Natural killer cell treated with Interleukin-12 subunit alpha and Interleukin-12 subunit beta and Interleukin-15 and Interleukin-18, amount 100 ng/mL, for 72 hours (primary cell): ENCODE measurements around the gene RSPH3. TPM values are rescaled to one million over a fixed set of nuclear protein-coding genes. Genes with fewer than 3 reads are reported as not detected.

Experiments used
- ATAC-seq, 2 donors: fragments of 150-1000 bp; cut with Tn5 transposase in 1 of 2; sonication (Bioruptor Pico), chemical (Tn5 transposase) in 1 of 2; 2 replicates each; pipeline ENCODE4 v1.10.0; 2021
- DNase-seq: peaks from one replicate; pipeline ENCODE4 v3.0.0; 2022; ENCODE audit warnings: low spot score
- H3K27ac Mint-ChIP-seq, 2 donors: 1 replicate in 1 of 2; 2 replicates in 1 of 2; pipeline ENCODE4 v1.8.0; 2022; ENCODE audit warnings: mixed read lengths in 2 of 2, mild to moderate bottlenecking in 1 of 2, moderate library complexity in 1 of 2
- H3K27me3 Mint-ChIP-seq, 2 donors: 1 replicate in 1 of 2; 2 replicates in 1 of 2; pipeline ENCODE4 v1.8.0; 2022; ENCODE audit warnings: mixed read lengths in 2 of 2
- H3K36me3 Mint-ChIP-seq: one replicate; pipeline ENCODE4 v1.8.0; 2022; ENCODE audit warnings: mixed read lengths
- H3K4me1 Mint-ChIP-seq, 2 donors: 1 replicate in 1 of 2; 2 replicates in 1 of 2; pipeline ENCODE4 v1.8.0; 2022; ENCODE audit warnings: low read depth in 2 of 2, mixed read lengths in 2 of 2, mild to moderate bottlenecking in 1 of 2
- H3K4me3 Mint-ChIP-seq: one replicate; pipeline ENCODE4 v1.8.0; 2022; ENCODE audit warnings: mixed read lengths
- H3K9me3 Mint-ChIP-seq: 2 replicates; pipeline ENCODE4 v1.8.0; 2022; ENCODE audit warnings: mixed read lengths
- total RNA-seq, 2 donors: library from RNA; stranded (reverse); gene quantifications; one replicate each; pipeline ENCODE4 v1.2.3, GENCODE V29; 2022

The RSPH3 gene, protein sequence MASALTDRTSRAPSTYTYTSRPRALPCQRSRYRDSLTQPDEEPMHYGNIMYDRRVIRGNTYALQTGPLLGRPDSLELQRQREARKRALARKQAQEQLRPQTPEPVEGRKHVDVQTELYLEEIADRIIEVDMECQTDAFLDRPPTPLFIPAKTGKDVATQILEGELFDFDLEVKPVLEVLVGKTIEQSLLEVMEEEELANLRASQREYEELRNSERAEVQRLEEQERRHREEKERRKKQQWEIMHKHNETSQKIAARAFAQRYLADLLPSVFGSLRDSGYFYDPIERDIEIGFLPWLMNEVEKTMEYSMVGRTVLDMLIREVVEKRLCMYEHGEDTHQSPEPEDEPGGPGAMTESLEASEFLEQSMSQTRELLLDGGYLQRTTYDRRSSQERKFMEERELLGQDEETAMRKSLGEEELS
- 1 to 10 TPM; 1.9 to 2.4 TPM for total RNA-seq

DNA sequence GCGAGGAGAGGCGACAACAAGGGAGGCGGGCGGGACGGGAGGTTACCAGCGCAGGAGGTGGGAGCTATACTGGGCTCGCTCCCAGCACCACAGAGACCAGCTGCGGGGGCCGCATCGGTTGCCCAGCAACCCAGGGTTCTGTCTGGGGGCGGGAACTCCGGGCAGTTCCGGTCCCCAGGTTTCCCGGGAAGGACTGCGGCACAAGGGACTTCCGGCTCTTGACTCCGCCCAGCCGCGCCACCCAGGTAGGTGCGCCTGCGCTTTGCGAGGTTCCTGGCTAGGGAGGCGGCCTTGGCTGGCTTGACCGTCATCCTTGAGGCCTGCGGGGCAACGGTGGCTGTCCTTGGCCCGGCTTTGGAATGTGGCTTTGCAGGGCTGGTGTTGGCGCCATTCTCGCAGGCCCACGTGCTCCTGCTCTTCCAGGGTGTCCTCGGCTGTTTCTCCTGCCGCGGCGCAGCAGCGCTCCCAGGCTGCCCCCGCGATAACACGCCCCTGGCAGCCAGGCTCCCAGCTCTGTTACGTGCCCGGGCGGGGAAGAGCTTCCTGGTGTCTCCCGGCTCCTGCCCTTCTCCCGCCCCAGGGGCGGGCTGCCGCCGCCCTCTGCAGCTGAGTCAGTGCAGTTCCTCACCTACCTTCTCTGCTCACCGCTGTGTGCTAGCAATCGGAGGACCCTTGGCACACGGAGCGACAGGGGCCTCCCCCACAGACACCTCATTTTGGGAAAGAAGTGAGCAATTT, at the start of gene RSPH3:
Gene RSPH3 (minus strand): TSS at position 537 of the 738 bp plus-strand sequence. CDS start 652 bp downstream, outside the sequence.
- Mint-ChIP-seq H3K27ac (peak within 1 kb of the TSS; percentile 75 to 84), H3K4me1 (peaks cover 24 to 39% of the 10 kb centered on the region in 2 donors), H3K4me3 (peak within 1 kb of the TSS; percentile 97)

DNA sequence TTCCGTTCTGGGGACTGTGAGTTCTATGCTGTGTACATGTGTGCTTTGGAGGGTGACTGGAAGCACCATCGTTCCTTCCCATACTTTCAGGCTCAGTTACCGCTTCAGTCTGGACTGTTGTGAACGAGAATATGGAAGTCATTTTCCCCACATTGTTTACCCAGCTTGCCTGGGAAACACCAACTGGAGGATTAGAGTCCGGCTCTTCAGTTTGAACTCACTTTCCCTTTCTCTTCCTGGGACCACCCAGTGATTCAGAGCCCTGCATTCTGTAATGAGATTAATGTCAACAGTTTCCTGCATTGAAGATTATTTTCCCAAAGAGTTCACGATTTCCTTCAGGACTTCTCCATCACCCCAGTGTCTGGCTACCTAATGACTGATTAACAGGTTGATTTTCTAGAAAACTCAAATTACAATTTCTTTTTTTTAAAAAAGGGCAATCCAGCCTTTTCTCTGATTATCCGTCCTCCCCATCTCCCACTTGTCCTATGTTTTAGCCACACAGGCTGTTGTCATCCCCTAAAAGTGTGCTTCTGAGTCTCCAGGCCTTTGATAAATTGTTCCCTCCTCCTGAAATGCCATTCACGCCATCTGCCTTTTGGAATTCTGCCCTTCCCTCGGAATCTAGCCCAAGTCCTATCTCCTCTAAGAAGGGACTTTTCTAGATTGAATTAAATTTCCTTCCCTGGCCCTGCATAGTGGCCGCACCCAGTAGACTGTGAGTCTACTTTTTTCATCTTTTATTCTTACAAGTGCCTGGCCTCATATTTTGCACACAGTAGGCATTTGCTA, 48.1 kb upstream of the RSPH3 start:
- Mint-ChIP-seq H3K27me3 (no peaks in the 10 kb centered on the region), H3K36me3 (peaks cover 16% of the 10 kb centered on the region), H3K4me1 (peaks cover 18 to 25% of the 10 kb centered on the region in 2 donors), H3K27ac (peak overlapping the region; percentile 17 to 47), H3K9me3 (no peaks in the 10 kb centered on the region), H3K4me3 (peak overlapping the region; percentile 9)
- DNase-seq (no peak), ATAC-seq (no peak)

More for the DNA sequence above, at the start of gene RSPH3:
- Mint-ChIP-seq H3K9me3 (no peaks in the 10 kb centered on the region), H3K27me3 (no peaks in the 10 kb centered on the region), H3K36me3 (no peaks in the 10 kb centered on the region)
- DNase-seq (peak; percentile 95), ATAC-seq (peak; percentile 93 to 95)

DNA sequence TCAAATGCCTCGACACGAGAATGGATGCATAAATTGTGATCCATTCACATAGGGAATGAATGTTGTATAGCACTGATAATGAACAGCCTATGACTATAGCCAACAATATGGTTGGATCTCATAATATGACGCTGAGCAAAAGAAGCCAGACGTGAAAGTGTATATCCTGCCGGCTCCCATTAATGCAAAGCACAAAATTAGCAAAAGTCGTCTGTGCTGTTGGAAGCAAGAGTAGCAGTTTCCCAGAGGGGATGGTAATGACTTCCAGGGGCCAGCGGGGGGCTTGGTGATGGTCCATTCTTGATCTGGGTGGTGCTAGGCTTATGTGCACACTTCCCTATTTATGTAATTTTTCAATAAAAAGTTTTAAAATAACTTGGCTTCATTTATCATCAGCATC, 45.8 kb upstream of the RSPH3 start:
- DNase-seq = no peak
- H3K9me3 Mint-ChIP-seq = no peaks in the 10 kb centered on the region
- peaks cover 39% of the 10 kb centered on the region for H3K36me3 Mint-ChIP-seq
- peak overlapping the region; percentile 95 for H3K4me3 Mint-ChIP-seq
- peaks cover 39 to 43% of the 10 kb centered on the region in 2 donors for H3K4me1 Mint-ChIP-seq
- no peaks in the 10 kb centered on the region for H3K27me3 Mint-ChIP-seq
- peak overlapping the region; percentile 94 for H3K27ac Mint-ChIP-seq
- ATAC-seq = no peak

DNA sequence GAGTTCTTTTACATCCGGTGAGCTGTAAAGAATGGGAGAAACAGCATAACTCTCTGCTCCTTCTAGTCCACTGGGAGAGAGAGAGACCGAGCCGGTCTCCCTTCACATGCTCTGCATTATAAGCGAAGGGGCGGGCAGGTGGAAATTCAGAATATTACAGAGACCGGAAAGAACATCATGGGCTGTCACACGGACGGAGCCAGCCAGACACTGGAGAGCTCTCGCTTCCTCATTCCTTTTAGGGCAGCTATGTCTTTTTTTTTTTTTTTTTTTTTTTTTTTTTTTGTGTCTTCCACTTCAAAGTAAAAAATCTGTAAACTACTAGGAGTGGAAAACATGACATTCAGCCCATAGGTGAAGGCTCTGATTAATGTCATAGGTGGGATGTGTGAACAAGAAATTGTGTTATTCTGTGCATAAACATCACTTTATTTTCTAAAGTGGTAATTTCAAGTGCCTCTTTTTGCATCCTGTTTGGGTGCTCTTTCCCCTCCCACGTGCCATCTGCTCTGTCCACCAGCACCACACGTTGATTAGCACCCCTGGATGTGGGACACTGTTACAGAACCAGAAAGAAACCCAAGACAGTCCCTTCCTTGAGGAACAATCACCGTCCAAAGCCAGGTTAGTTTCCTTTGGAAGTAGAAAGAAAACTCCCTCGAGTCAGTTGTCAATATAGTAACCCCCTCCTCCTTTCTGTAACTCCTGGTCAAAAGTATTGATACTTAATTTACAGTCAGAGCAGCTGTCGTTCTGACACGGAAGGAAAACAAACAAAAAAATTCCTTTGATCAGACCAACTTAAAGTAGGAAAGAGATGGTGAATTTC, 45.1 kb upstream of the RSPH3 start, which contains the start of gene TAGAP:
Gene TAGAP (minus strand): TSS at position 93 of the 829 bp plus-strand sequence. CDS start 845 bp downstream, outside the sequence.
- peaks cover 43 to 50% of the 10 kb centered on the region in 2 donors for H3K4me1 Mint-ChIP-seq
- H3K27ac Mint-ChIP-seq = peak within 1 kb of the TSS; percentile 94
- H3K27me3 Mint-ChIP-seq = no peaks in the 10 kb centered on the region
- peaks cover 45% of the 10 kb centered on the region for H3K36me3 Mint-ChIP-seq
- no peaks in the 10 kb centered on the region for H3K9me3 Mint-ChIP-seq
- peak; percentile 90 to 93 for ATAC-seq
- H3K4me3 Mint-ChIP-seq = peak within 1 kb of the TSS; percentile 95
- peak; percentile 86 for DNase-seq

DNA sequence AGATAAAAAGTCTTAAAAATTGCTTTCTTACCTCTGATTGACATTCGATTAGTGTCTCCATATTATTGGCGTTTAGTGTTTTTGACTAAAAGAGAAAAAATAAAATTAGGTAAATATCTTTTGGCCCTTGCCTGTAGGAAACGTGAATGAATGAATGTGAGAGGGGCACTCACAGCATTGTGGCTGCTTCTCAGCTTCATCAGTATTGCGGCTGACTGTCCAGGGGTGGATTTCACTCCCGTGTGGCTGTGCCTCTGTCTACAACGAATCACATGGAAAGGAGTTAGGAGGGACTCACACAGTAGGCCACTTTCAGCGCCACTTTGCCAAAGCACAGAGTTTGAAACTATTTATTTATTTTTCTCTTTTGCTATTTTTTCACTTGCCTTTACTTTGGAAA, 43.9 kb upstream of the RSPH3 start:
- ATAC-seq (no peak), DNase-seq (no peak)
- peak overlapping the region; percentile 94 for H3K27ac Mint-ChIP-seq
- no peaks in the 10 kb centered on the region for H3K9me3 Mint-ChIP-seq
- no peaks in the 10 kb centered on the region for H3K27me3 Mint-ChIP-seq
- peak overlapping the region; percentile 95 for H3K4me3 Mint-ChIP-seq
- peaks cover 53% of the 10 kb centered on the region for H3K36me3 Mint-ChIP-seq
- peaks cover 49 to 62% of the 10 kb centered on the region in 2 donors for H3K4me1 Mint-ChIP-seq

DNA sequence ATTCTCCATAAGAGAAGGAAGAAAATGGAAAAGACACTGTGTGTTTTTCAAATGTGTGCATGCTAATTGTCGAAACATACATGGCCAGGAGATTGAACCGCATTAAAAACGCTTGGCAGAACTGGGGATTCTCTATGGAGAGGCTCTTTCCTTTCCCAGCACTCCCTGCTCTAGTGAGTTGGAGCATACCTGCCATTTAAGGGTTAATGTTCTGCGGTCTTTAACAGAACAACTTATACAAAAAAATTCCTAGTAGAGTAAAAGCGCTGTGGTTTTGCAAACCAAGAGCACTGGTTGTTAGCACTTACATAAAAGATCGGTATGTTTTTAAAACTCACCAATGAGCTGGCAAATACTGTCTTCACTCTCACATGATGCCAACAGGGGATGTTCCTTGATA, 43.2 kb upstream of the RSPH3 start:
- Mint-ChIP-seq H3K9me3 (no peaks in the 10 kb centered on the region), H3K27me3 (no peaks in the 10 kb centered on the region), H3K4me1 (peaks cover 53 to 63% of the 10 kb centered on the region in 2 donors), H3K27ac (peak overlapping the region; percentile 94), H3K4me3 (peak overlapping the region; percentile 95), H3K36me3 (peaks cover 57% of the 10 kb centered on the region)
- no peak for DNase-seq
- peak; percentile 16 to 25 for ATAC-seq

DNA sequence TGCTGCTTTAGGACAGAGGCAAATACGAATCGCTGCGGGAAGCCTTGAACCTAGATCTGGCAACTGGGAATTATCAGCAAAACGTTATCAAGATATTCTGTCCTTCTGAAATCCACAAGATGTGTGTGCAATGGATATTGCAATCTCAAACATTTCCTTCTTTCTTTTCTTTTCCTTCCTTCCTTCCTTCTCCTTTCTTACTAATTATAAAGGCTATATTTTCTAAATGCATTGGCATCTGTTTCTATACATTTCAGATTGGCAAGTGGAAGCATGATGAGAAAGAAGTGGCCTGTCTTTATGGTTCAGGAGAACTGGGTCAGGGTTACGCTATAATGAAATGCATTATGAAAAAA, 42.8 kb upstream of the RSPH3 start:
- Mint-ChIP-seq H3K4me3 (peak overlapping the region; percentile 95), H3K27ac (peak overlapping the region; percentile 94), H3K4me1 (peaks cover 55 to 64% of the 10 kb centered on the region in 2 donors), H3K36me3 (peaks cover 60% of the 10 kb centered on the region), H3K27me3 (no peaks in the 10 kb centered on the region), H3K9me3 (no peaks in the 10 kb centered on the region)
- ATAC-seq (no peak), DNase-seq (no peak)

DNA sequence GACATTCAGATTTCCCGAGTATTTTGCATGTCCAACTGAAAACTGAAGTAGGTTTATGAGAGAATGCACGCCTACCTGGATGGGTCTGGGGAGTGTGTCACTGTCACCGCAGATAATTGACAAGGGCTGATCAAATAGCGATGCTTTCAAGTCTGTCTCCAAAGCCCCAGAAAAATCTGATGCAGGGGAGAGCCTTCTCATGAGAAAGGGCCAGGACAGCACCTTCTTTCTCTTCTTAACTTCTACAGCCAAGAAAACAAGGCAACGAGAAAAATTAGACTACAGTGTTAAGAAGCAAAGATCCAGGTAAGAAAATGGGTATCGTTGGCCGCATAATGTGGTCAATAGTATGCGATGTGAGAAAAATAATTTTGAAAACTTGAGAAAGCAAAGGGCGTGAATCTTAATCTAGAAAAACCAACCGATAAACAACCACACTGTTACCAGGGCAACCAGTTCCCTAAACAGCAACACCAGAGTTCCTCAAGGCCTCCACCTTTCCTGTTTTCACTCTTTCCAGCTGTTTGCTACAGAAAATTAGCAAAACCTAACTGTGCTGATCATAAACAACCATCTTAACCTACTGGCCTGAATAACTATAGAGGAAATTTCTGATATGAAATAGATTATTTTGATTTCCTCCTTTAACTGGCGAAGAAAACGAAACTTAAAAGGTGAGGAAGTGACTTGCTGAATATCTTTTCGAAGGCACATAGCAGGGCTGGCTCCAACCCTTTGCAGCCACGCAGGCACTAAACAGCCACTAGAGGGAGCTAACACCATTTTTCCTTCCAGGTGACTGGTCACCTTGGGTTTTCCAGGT, 42.2 kb upstream of the RSPH3 start:
- Mint-ChIP-seq H3K27me3 (no peaks in the 10 kb centered on the region), H3K9me3 (no peaks in the 10 kb centered on the region), H3K27ac (peak overlapping the region; percentile 94), H3K4me3 (peak overlapping the region; percentile 95), H3K4me1 (peaks cover 59 to 70% of the 10 kb centered on the region in 2 donors), H3K36me3 (peaks cover 66% of the 10 kb centered on the region)
- ATAC-seq (peak; percentile 54 to 59), DNase-seq (peak; percentile 81)

DNA sequence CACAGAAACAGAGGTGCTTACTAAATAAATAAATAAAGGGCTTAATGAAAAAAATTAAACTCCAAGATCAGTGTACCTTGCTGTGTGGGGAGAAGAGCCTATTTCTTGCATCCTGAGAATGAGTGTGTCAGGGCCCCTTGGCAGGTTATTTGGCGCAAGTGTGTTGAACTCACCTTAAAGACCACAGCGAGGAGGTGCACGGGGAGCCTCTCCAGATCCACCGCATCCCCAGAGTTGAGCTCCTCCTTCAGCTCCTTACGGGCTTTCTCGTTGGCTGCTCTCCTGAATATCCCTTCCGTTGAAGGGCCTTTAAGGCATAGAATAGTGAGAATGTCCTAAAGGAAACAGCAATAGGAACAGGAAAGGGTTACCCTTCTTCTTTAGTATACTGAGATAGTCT, 41.2 kb upstream of the RSPH3 start:
- no peak for ATAC-seq
- peaks cover 62 to 78% of the 10 kb centered on the region in 2 donors for H3K4me1 Mint-ChIP-seq
- no peaks in the 10 kb centered on the region for H3K9me3 Mint-ChIP-seq
- H3K36me3 Mint-ChIP-seq = peaks cover 67% of the 10 kb centered on the region
- peak overlapping the region; percentile 94 for H3K27ac Mint-ChIP-seq
- H3K4me3 Mint-ChIP-seq = peak overlapping the region; percentile 95
- no peak for DNase-seq
- H3K27me3 Mint-ChIP-seq = no peaks in the 10 kb centered on the region

DNA sequence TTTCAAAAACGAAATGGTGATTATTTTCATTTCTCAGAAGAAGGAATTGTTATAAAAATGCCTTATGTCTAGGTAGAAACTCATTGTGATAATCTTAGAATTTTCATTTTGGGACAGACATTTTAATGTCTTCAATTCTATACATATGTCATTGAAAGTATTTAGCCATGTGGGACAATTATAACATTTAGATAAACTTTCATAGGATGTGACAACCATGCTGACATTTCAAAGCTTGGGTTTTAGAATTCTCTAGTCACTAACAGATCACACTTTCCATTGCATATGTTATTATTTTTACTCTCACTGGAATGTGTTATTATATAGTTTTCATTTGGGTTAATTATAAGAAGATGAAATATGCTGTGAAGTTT, 39.9 kb upstream of the RSPH3 start:
- peak overlapping the region; percentile 95 for H3K4me3 Mint-ChIP-seq
- H3K36me3 Mint-ChIP-seq = peaks cover 76% of the 10 kb centered on the region
- ATAC-seq (no peak), DNase-seq (no peak)
- peaks cover 58 to 81% of the 10 kb centered on the region in 2 donors for H3K4me1 Mint-ChIP-seq
- H3K27me3 Mint-ChIP-seq = no peaks in the 10 kb centered on the region
- H3K27ac Mint-ChIP-seq = peak overlapping the region; percentile 94
- H3K9me3 Mint-ChIP-seq = no peaks in the 10 kb centered on the region

DNA sequence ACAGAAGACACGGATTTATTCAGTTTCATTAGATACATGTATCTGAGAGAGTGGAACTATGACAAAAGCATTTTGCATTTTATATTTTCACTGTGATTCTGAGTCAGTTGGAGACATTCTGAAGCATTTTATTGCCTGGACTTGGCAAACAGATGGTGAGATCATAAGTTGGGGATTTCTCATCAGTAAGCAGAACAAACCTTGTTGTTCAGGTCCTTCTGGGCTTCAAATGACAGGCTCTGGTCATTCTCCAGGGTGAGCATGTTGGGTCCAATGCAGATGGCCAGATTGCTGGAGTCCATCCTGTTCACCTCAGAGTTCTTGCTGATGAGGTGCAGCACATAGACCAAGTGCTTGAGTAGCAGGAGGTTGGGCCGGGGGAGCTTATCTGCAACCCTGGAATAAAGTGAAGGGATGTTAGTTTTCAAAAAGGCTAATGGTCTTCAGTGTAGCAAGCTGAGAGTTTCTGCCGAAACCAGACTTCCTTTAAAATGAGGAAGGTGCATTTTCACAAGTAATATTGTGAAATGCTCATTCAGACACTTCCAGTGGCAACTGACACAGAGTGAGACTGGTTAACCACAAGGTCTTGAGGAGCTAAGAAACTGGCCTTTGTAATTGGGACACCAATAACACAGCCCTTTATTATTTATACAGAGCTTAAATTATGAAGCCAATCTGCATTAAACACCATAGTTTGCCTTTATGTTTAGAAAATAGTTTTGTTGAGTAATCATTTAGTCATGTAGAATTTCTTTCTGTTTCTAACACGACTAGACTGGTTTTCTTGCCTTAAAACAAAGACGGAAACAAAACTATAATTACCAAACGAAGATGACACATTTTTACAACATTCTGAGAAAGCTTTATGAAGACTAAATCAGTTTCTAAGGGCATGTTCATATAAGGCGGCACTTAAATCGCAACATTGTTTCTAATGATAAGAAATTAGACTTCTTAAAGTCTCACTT, 39.2 kb upstream of the RSPH3 start:
- Mint-ChIP-seq H3K9me3 (no peaks in the 10 kb centered on the region), H3K36me3 (peaks cover 73% of the 10 kb centered on the region), H3K27ac (peak overlapping the region; percentile 94), H3K27me3 (no peaks in the 10 kb centered on the region), H3K4me1 (peaks cover 56 to 82% of the 10 kb centered on the region in 2 donors), H3K4me3 (peak overlapping the region; percentile 95)
- DNase-seq (peak; percentile 79), ATAC-seq (peak; percentile 84 to 89)
